GM12892 (cell line): ENCODE data around the gene BAX.

Source experiments
- POLR2A ChIP-seq: IDR thresholded peaks from 2 replicates; pipeline ENCODE4 v1.6.1; 2011; ENCODE audit warnings: low read depth, low read length, control low read depth
- TAF1 ChIP-seq: IDR thresholded peaks from 2 replicates; pipeline ENCODE4 v1.6.1; 2011; ENCODE audit warnings: low read depth, mild to moderate bottlenecking, control low read depth, low read length, borderline replicate concordance

DNA sequence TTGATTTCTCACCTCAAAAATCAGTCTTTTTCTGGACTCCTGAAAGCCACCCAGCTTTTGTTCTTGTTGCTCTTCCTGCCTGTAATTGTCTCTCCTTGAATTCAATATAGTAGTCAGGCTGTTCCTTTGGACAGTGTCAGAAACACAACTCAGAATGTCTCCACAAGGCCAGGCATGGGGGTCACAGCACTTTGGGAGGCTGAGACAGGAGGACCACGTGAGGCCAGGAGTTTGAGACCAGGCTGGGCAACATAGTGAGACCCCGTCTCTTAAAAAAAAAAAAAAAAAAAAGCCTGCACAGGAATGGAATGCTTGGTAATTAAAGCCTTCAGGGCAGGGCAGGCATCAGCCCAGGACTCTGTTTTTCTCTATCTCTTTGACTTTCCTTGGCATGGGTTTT lies 8.9 kb upstream of the BAX start:
- TF ChIP-seq TAF1, result no peak
- TF ChIP-seq POLR2A, result no peak
